Upper lobe of right lung (tissue), 1 donor: Measurements from ENCODE around the gene STX2. TPM values are rescaled to one million over a fixed set of nuclear protein-coding genes. Genes with fewer than 3 reads are reported as not detected.

Experiments
- ATAC-seq: fragments of 200-7000 bp; cut with Tn5 transposase; one replicate; pipeline ENCODE4 v1.9.1; 2020; ENCODE audit warnings: mild to moderate bottlenecking, moderate library complexity
- DNase-seq: peaks from one replicate; pipeline ENCODE4 v3.0.0-alpha.2; 2020
- H3K27ac ChIP-seq: fragments of 200-600 bp; one replicate; pipeline ENCODE4 v1.8.0; 2022
- H3K27me3 ChIP-seq: fragments of 200-600 bp; one replicate; pipeline ENCODE4 v1.8.0; 2022; ENCODE audit warnings: mild to moderate bottlenecking
- H3K36me3 ChIP-seq: fragments of 200-600 bp; one replicate; pipeline ENCODE4 v1.8.0; 2022
- H3K4me1 ChIP-seq: fragments of 200-600 bp; one replicate; pipeline ENCODE4 v1.8.0; 2022
- H3K4me3 ChIP-seq: fragments of 200-600 bp; one replicate; pipeline ENCODE4 v1.8.0; 2022; ENCODE audit warnings: mild to moderate bottlenecking
- H3K9me3 ChIP-seq: fragments of 200-600 bp; one replicate; pipeline ENCODE4 v1.8.0; 2022
- CTCF ChIP-seq: fragments of 200-600 bp; IDR thresholded peaks from one replicate; pipeline ENCODE4 v1.8.0; 2022; ENCODE audit warnings: antibody characterized with exemption
- intact Hi-C: fragments of 100-400 bp; cut with DNase I; formaldehyde crosslinking; loops from one replicate; pipeline ENCODE4 v1.11.0; 2022
- total RNA-seq: library from RNA; stranded (reverse); fragmentation: NEBNext Ultra II Directional; extraction: Animal tissue kit (Norgen Biotek cat#: 25700); gene quantifications from one replicate; pipeline ENCODE4 v1.2.1, GENCODE V29; 2021
- donor health status: DM: no; HTN: yes; CAD: no; lungs with severe emphysema.

Gene STX2
- total RNA-seq, 1 donor from 2014 or later = 23.6 TPM

- DNase-seq = no peak
- intact Hi-C loops = no loop called here
Observed at GRCh38 chr12:130817804-130818203, 21.2 kb downstream of the STX2 start.

GRCh38 chr12:130816097-130816496, 23.0 kb downstream of the STX2 start:
- Histone ChIP-seq H3K27ac (no peak overlapping the region), H3K4me1 (no peaks in the 10 kb centered on the region), H3K9me3 (no peaks in the 10 kb centered on the region), H3K27me3 (no peaks in the 10 kb centered on the region), H3K36me3 (peaks cover 16% of the 10 kb centered on the region), H3K4me3 (no peak overlapping the region)
- TF ChIP-seq CTCF = no peak
- intact Hi-C loops = no loop called here
- DNase-seq (no peak), ATAC-seq (no peak)

More at GRCh38 chr12:130817804-130818203, 21.2 kb downstream of the STX2 start:
- no peaks in the 10 kb centered on the region for H3K4me1 ChIP-seq
- H3K36me3 ChIP-seq = peaks cover 14% of the 10 kb centered on the region
- no peak for TF ChIP-seq CTCF
- H3K9me3 ChIP-seq = no peaks in the 10 kb centered on the region
- no peaks in the 10 kb centered on the region for H3K27me3 ChIP-seq
- H3K27ac ChIP-seq = no peak overlapping the region
- H3K4me3 ChIP-seq = peak overlapping the region; percentile 50
- no peak for ATAC-seq

- TF ChIP-seq CTCF = no peak
- no peaks in the 10 kb centered on the region for H3K27me3 ChIP-seq
- no peaks in the 10 kb centered on the region for H3K9me3 ChIP-seq
- no peak overlapping the region for H3K27ac ChIP-seq
- DNase-seq = no peak
- H3K4me1 ChIP-seq = no peaks in the 10 kb centered on the region
- H3K36me3 ChIP-seq = peaks cover 18% of the 10 kb centered on the region
- ATAC-seq = no peak
- no peak overlapping the region for H3K4me3 ChIP-seq
- intact Hi-C loops = no loop called here
Observed at GRCh38 chr12:130815028-130815741, 23.9 kb downstream of the STX2 start.

- no peak for TF ChIP-seq CTCF
- no peaks in the 10 kb centered on the region for H3K9me3 ChIP-seq
- ATAC-seq (no peak), DNase-seq (no peak)
- no peaks in the 10 kb centered on the region for H3K4me1 ChIP-seq
- H3K4me3 ChIP-seq = no peak overlapping the region
- H3K36me3 ChIP-seq = peaks cover 29% of the 10 kb centered on the region
- H3K27ac ChIP-seq = no peak overlapping the region
- intact Hi-C loops = no loop called here
- H3K27me3 ChIP-seq = no peaks in the 10 kb centered on the region
Observed at GRCh38 chr12:130813949-130814348, 25.1 kb downstream of the STX2 start.

GRCh38 chr12:130813436-130813835, 25.6 kb downstream of the STX2 start:
- no peak overlapping the region for H3K4me3 ChIP-seq
- no peak for TF ChIP-seq CTCF
- DNase-seq = no peak
- intact Hi-C loops = no loop called here
- H3K9me3 ChIP-seq = no peaks in the 10 kb centered on the region
- H3K4me1 ChIP-seq = no peaks in the 10 kb centered on the region
- ATAC-seq = peak; percentile 37
- H3K27me3 ChIP-seq = no peaks in the 10 kb centered on the region
- H3K27ac ChIP-seq = no peak overlapping the region
- peaks cover 33% of the 10 kb centered on the region for H3K36me3 ChIP-seq
